NCI-H2029 (cell line): Measurements from ENCODE around the gene CEP57L1.
"Not testable (repeated sequence)": the region's sequence is repeated elsewhere in the genome, so short reads cannot be mapped to it uniquely, and the experiment has no call there.

Source experiments
- DNase-seq: peaks from one replicate; lab custom pipeline; 2025; lab: John Stamatoyannopoulos, UW

Gene CEP57L1

GRCh38 chr6:109073344-109074132 lies 21.8 kb upstream of the CEP57L1 start:
- peak; percentile 67 for DNase-seq

GRCh38 chr6:109074133-109074415 lies 21.2 kb upstream of the CEP57L1 start:
- no peak for DNase-seq

GRCh38 chr6:109075934-109076333 lies 19.4 kb upstream of the CEP57L1 start:
- no peak for DNase-seq

- DNase-seq: no peak
Measured at GRCh38 chr6:109076377-109076776, 18.9 kb upstream of the CEP57L1 start.

- no peak for DNase-seq
Measured at GRCh38 chr6:109079981-109080380, 15.3 kb upstream of the CEP57L1 start.

- DNase-seq: no peak
Measured at GRCh38 chr6:109081026-109081425, 14.3 kb upstream of the CEP57L1 start.

GRCh38 chr6:109081516-109082187 lies 13.7 kb upstream of the CEP57L1 start:
- no peak for DNase-seq

- DNase-seq: no peak
Measured at GRCh38 chr6:109082188-109082577, 13.1 kb upstream of the CEP57L1 start.

GRCh38 chr6:109083657-109084056 lies 11.7 kb upstream of the CEP57L1 start:
- no peak for DNase-seq

- not testable (repeated sequence) for DNase-seq
Measured at GRCh38 chr6:109084146-109084545, 11.2 kb upstream of the CEP57L1 start.

GRCh38 chr6:109087661-109088264 lies 7.5 kb upstream of the CEP57L1 start:
- DNase-seq: peak; percentile 35

- DNase-seq: no peak
Measured at GRCh38 chr6:109088995-109089394, 6.3 kb upstream of the CEP57L1 start.

GRCh38 chr6:109091314-109092024 lies 3.8 kb upstream of the CEP57L1 start:
- DNase-seq: peak; percentile 61

GRCh38 chr6:109092074-109092473 lies 3.2 kb upstream of the CEP57L1 start:
- DNase-seq: no peak

GRCh38 chr6:109093732-109094415 lies 1.4 kb upstream of the CEP57L1 start:
- DNase-seq: no peak

GRCh38 chr6:109094416-109095035 lies 781 bp upstream of the CEP57L1 start, which contains the start of gene SESN1:
Gene SESN1, minus strand, starts transcription at chr6:109094846. Its CDS starts 773 bp downstream, at chr6:109094073.
- peak; percentile 77 for DNase-seq

GRCh38 chr6:109095835-109096084 lies 453 bp downstream of the CEP57L1 start:
- DNase-seq: no peak

GRCh38 chr6:109096208-109096607 lies 901 bp downstream of the CEP57L1 start:
- DNase-seq: no peak

GRCh38 chr6:109097661-109098060 lies 2.4 kb downstream of the CEP57L1 start:
- DNase-seq: no peak

GRCh38 chr6:109102762-109103161 lies 7.5 kb downstream of the CEP57L1 start:
- DNase-seq: no peak

- DNase-seq: no peak
Measured at GRCh38 chr6:109103942-109104341, 8.6 kb downstream of the CEP57L1 start.

- DNase-seq: no peak
Measured at GRCh38 chr6:109104512-109104911, 9.2 kb downstream of the CEP57L1 start.
